ENCODE results near the gene FANK1.

GRCh38 chr10:126057494-126057893 lies 161.1 kb downstream of the FANK1 start:
- no peak for TF ChIP-seq CTCF (IDR thresholded peaks at IDR 0.05; ENCODE audit: insufficient read depth, low read length)
- TF ChIP-seq REST (IDR thresholded peaks at IDR 0.05; ENCODE audit: insufficient replicate concordance, low read depth): no peak

All from HL-60 (cell line).